Effector memory CD4-positive, alpha-beta T cell (primary cell): ENCODE measurements around the gene SHISA4.

ENCODE experiments used
- DNase-seq, 3 donors: peaks; one replicate each; pipeline ENCODE4 v3.0.0-alpha.2; 2020
- H3K27ac ChIP-seq: 2 replicates; pipeline ENCODE4 v1.7.0; 2013; ENCODE audit warnings: mild to moderate bottlenecking, low read length, moderate library complexity; ENCODE audit not compliant: insufficient read depth, poor library complexity, severe bottlenecking
- H3K27me3 ChIP-seq: replicated peaks from 2 replicates; pipeline ENCODE4 v1.7.0; 2013; ENCODE audit warnings: mild to moderate bottlenecking, low read length; ENCODE audit not compliant: insufficient read depth, control insufficient read depth, poor library complexity, severe bottlenecking
- H3K36me3 ChIP-seq: 2 replicates; pipeline ENCODE4 v1.7.0; 2013; ENCODE audit warnings: mild to moderate bottlenecking, low read length, moderate library complexity; ENCODE audit not compliant: control insufficient read depth, insufficient read depth
- H3K4me1 ChIP-seq: 2 replicates; pipeline ENCODE4 v1.7.0; 2013; ENCODE audit warnings: low read length, mild to moderate bottlenecking; ENCODE audit not compliant: control insufficient read depth, insufficient read depth, poor library complexity, severe bottlenecking
- H3K4me3 ChIP-seq: 2 replicates; pipeline ENCODE4 v1.7.0; 2013; ENCODE audit warnings: low read length, low read depth, mild to moderate bottlenecking; ENCODE audit not compliant: insufficient read depth, poor library complexity, severe bottlenecking
- H3K9me3 ChIP-seq: 2 replicates; pipeline ENCODE4 v1.7.0; 2013; ENCODE audit warnings: mild to moderate bottlenecking, low read length, moderate library complexity; ENCODE audit not compliant: control insufficient read depth

Gene SHISA4

GRCh38 chr1:201906336-201906735, 17.6 kb downstream of the SHISA4 start:
- Histone ChIP-seq H3K27ac (no peak overlapping the region), H3K4me1 (no peaks in the 10 kb centered on the region), H3K9me3 (no peaks in the 10 kb centered on the region), H3K27me3 (no peaks in the 10 kb centered on the region), H3K36me3 (no peaks in the 10 kb centered on the region), H3K4me3 (no peak overlapping the region)
- DNase-seq: no peak

GRCh38 chr1:201907621-201908020, 18.9 kb downstream of the SHISA4 start:
- no peak for DNase-seq
- Histone ChIP-seq H3K4me3 (no peak overlapping the region), H3K27ac (no peak overlapping the region), H3K4me1 (no peaks in the 10 kb centered on the region), H3K36me3 (no peaks in the 10 kb centered on the region), H3K9me3 (no peaks in the 10 kb centered on the region), H3K27me3 (no peaks in the 10 kb centered on the region)

- Histone ChIP-seq H3K4me1 (no peaks in the 10 kb centered on the region), H3K4me3 (no peak overlapping the region), H3K36me3 (no peaks in the 10 kb centered on the region), H3K27ac (no peak overlapping the region), H3K27me3 (no peaks in the 10 kb centered on the region), H3K9me3 (no peaks in the 10 kb centered on the region)
- no peak for DNase-seq
Observed at GRCh38 chr1:201911826-201912571, 23.3 kb downstream of the SHISA4 start.

- Histone ChIP-seq H3K27me3 (no peaks in the 10 kb centered on the region), H3K4me3 (no peak overlapping the region), H3K36me3 (no peaks in the 10 kb centered on the region), H3K9me3 (no peaks in the 10 kb centered on the region), H3K27ac (no peak overlapping the region), H3K4me1 (no peaks in the 10 kb centered on the region)
- no peak for DNase-seq
Observed at GRCh38 chr1:201912832-201913231, 24.1 kb downstream of the SHISA4 start.

GRCh38 chr1:201914456-201915235, 25.9 kb downstream of the SHISA4 start:
- Histone ChIP-seq H3K9me3 (no peaks in the 10 kb centered on the region), H3K4me3 (no peak overlapping the region), H3K27ac (no peak overlapping the region), H3K36me3 (no peaks in the 10 kb centered on the region), H3K27me3 (no peaks in the 10 kb centered on the region), H3K4me1 (no peaks in the 10 kb centered on the region)
- no peak for DNase-seq

GRCh38 chr1:201916649-201917249, 28.1 kb downstream of the SHISA4 start:
- no peak overlapping the region for H3K27ac ChIP-seq
- H3K4me1 ChIP-seq: no peaks in the 10 kb centered on the region
- no peaks in the 10 kb centered on the region for H3K27me3 ChIP-seq
- H3K36me3 ChIP-seq: no peaks in the 10 kb centered on the region
- no peaks in the 10 kb centered on the region for H3K9me3 ChIP-seq
- H3K4me3 ChIP-seq: no peak overlapping the region
- DNase-seq: no peak

GRCh38 chr1:201917362-201918033, 28.8 kb downstream of the SHISA4 start:
- Histone ChIP-seq H3K9me3 (no peaks in the 10 kb centered on the region), H3K27me3 (no peaks in the 10 kb centered on the region), H3K4me3 (no peak overlapping the region), H3K27ac (no peak overlapping the region), H3K4me1 (no peaks in the 10 kb centered on the region), H3K36me3 (no peaks in the 10 kb centered on the region)
- DNase-seq: no peak

- H3K27ac ChIP-seq: no peak overlapping the region
- H3K36me3 ChIP-seq: no peaks in the 10 kb centered on the region
- H3K4me1 ChIP-seq: no peaks in the 10 kb centered on the region
- no peak overlapping the region for H3K4me3 ChIP-seq
- H3K9me3 ChIP-seq: no peaks in the 10 kb centered on the region
- DNase-seq: no peak
- H3K27me3 ChIP-seq: no peaks in the 10 kb centered on the region
Observed at GRCh38 chr1:201918343-201918742, 29.6 kb downstream of the SHISA4 start.

- DNase-seq: no peak
- Histone ChIP-seq H3K9me3 (no peaks in the 10 kb centered on the region), H3K27ac (no peak overlapping the region), H3K36me3 (no peaks in the 10 kb centered on the region), H3K27me3 (no peaks in the 10 kb centered on the region), H3K4me1 (no peaks in the 10 kb centered on the region), H3K4me3 (no peak overlapping the region)
Observed at GRCh38 chr1:201921952-201922558, 33.4 kb downstream of the SHISA4 start.
